Kidney (tissue), 14 donors: Measurements from ENCODE around the gene HAUS6. TPM values are rescaled to one million over a fixed set of nuclear protein-coding genes. Genes with fewer than 3 reads are reported as not detected.
"Not testable (repeated sequence)": the region's sequence is repeated elsewhere in the genome, so short reads cannot be mapped to it uniquely, and the experiment has no call there.

ENCODE experiments used
- DNase-seq, 5 donors: peaks; one replicate each; pipeline ENCODE4 v3.0.0-alpha.2; 2013 to 2020
- FAIRE-seq: peaks from 2 replicates; lab custom pipeline; 2012; peaks lifted over from hg19 to GRCh38; lab: Jason Lieb, UNC
- H3K27ac ChIP-seq, 2 donors: one replicate each; pipeline ENCODE4 v1.7.0; 2013; ENCODE audit warnings: low read depth in 2 of 2, low read length in 2 of 2, inconsistent platforms in 1 of 2
- H3K27me3 ChIP-seq: one replicate; pipeline ENCODE4 v1.7.1; 2013; ENCODE audit warnings: low read length, inconsistent platforms; ENCODE audit not compliant: control insufficient read depth, insufficient read depth
- H3K36me3 ChIP-seq, 3 donors: one replicate each; pipeline versions ENCODE4 v1.7.0 to v1.7.1; 2013; ENCODE audit warnings: low read length in 3 of 3, control low read depth in 1 of 3, inconsistent platforms in 1 of 3; ENCODE audit not compliant: insufficient read depth in 3 of 3, control insufficient read depth in 2 of 3
- H3K4me1 ChIP-seq, 3 donors: one replicate each; pipeline versions ENCODE4 v1.7.0 to v1.7.1; 2013; ENCODE audit warnings: low read length in 3 of 3, inconsistent platforms in 1 of 3, low read depth in 1 of 3; ENCODE audit not compliant: control insufficient read depth in 2 of 3, insufficient read depth in 2 of 3
- H3K4me3 ChIP-seq, 3 donors: one replicate each; pipeline versions ENCODE4 v1.7.0 to v1.8.1; 2013; ENCODE audit warnings: low read length in 3 of 3, control low read depth in 1 of 3, inconsistent platforms in 1 of 3
- H3K9ac ChIP-seq, 3 donors: one replicate each; pipeline versions ENCODE4 v1.7.0 to v1.7.1; 2013; ENCODE audit warnings: low read length in 3 of 3, control low read depth in 1 of 3, inconsistent platforms in 1 of 3
- H3K9me3 ChIP-seq, 3 donors: one replicate each; pipeline versions ENCODE4 v1.7.0 to v1.7.1; 2013; ENCODE audit warnings: low read length in 3 of 3, control low read depth in 1 of 3, inconsistent platforms in 1 of 3; ENCODE audit not compliant: control insufficient read depth in 2 of 3, insufficient read depth in 1 of 3
- intact Hi-C: fragments of 100-400 bp; cut with DNase I; formaldehyde crosslinking; loops from one replicate; pipeline ENCODE4 v1.11.1; 2022
- polyA plus RNA-seq: library from polyadenylated mRNA; stranded (reverse); fragments of 350-450 nt; fragmentation: Illumina TruSeq; extraction: RNeasy Lipid Tissue Mini Kit (QIAGEN cat#74804); gene quantifications from one replicate; pipeline ENCODE4 v1.2.3, GENCODE V29; 2014; ENCODE audit warnings: low read depth, low replicate concordance; ENCODE audit not compliant: insufficient read depth
- total RNA-seq: library from RNA; stranded (reverse); fragmentation: NEBNext Ultra II Directional; extraction: Animal tissue kit (Norgen Biotek cat#: 25700); gene quantifications from one replicate; pipeline ENCODE4 v1.2.1, GENCODE V29; 2021
- TF ChIP-seq, protein P1 (sequence below): IDR thresholded peaks from 3 replicates; pipeline ENCODE4 v1.5.1; 2012; ENCODE audit warnings: mild to moderate bottlenecking, moderate library complexity, borderline replicate concordance; ENCODE audit not compliant: insufficient read depth; ENCODE audit errors: extremely low read depth
- donor health status: control.
- donor health status: control.
- donor health status: control.
- donor health status: control.
- donor health status: control.
- donor health status: DM: yes; HTN: yes; CAD: no.
- donor health status: Normal renal cell carcinoma (clear cell type).

Gene HAUS6
- total and polyA plus RNA-seq, 2 donors from 2014 or later = 1.9 to 7.8 TPM

DNA sequence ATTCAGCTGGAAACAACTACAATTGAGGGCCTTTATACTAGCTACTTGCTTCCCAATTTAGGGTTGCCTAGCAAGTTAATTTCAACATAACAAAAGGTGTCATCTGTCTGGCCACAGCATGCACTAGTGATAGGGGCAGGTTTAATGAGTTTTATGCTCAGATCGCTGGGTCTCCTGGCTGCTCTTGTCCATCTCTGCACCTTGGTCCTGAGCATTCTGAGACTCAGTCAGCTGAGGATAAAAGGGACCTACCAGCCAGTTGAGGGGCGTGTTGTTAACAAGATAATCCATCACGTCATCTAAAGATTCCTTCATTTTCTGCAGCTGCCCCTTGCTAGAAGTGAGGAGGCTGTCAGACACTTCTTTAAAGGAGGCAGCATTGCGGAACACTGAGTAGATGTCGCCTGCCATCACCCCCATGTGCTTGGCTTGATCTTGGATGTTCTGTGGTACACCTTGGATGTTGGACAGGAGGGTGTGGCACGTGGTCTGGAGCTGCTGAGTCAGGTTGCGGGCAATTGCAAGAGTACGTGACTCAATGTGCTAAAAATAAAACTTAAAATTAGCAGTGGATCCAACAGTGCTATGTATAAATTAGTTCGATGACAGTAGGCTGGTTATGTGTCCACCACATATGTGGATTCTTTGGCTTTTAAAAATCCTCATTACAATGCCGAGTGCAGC lies 13.5 kb upstream of the HAUS6 start:
- no peaks in the 10 kb centered on the region for H3K9me3 ChIP-seq
- no peak for FAIRE-seq
- H3K36me3 ChIP-seq = peaks cover 10 to 56% (median 44%) of the 10 kb centered on the region in 3 donors
- intact Hi-C loops = no loop called here
- no peaks in the 10 kb centered on the region for H3K27me3 ChIP-seq
- no peak overlapping the region for H3K4me3 ChIP-seq
- TF ChIP-seq, protein P1, sequence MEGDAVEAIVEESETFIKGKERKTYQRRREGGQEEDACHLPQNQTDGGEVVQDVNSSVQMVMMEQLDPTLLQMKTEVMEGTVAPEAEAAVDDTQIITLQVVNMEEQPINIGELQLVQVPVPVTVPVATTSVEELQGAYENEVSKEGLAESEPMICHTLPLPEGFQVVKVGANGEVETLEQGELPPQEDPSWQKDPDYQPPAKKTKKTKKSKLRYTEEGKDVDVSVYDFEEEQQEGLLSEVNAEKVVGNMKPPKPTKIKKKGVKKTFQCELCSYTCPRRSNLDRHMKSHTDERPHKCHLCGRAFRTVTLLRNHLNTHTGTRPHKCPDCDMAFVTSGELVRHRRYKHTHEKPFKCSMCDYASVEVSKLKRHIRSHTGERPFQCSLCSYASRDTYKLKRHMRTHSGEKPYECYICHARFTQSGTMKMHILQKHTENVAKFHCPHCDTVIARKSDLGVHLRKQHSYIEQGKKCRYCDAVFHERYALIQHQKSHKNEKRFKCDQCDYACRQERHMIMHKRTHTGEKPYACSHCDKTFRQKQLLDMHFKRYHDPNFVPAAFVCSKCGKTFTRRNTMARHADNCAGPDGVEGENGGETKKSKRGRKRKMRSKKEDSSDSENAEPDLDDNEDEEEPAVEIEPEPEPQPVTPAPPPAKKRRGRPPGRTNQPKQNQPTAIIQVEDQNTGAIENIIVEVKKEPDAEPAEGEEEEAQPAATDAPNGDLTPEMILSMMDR = no peak
- no peaks in the 10 kb centered on the region for H3K4me1 ChIP-seq
- H3K9ac ChIP-seq = no peak overlapping the region
- H3K27ac ChIP-seq = no peak overlapping the region
- no peak for DNase-seq

DNA sequence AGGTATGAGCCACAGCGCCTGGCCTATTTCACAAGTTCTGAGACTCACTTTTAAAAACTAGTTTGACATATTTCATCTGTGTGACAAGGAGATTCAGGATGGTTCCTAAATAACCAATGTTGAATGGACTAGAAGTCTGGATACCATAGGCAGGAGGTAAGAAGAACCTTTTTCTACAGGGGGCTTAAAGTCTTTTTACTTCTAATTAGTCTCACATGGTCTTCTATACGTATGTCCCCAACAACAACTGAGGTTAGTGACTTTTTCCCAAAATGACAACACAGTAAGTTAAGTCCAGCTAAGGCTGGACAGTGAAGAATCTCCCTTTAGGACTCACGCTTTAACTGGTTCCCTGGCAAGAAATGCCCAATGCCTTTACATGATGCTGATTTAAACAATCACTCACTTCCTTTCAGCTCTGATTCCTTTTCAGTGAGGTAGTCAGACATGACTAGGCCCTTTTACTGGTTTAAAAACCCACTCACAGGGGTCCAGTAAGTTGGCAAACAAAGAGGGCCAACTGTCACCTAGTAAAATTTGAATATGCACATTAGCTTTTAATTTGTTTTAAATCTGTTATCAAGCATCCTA lies 12.1 kb upstream of the HAUS6 start:
- intact Hi-C loops = no loop called here
- H3K9ac ChIP-seq = no peak overlapping the region
- no peak overlapping the region for H3K4me3 ChIP-seq
- DNase-seq (no peak), FAIRE-seq (no peak)
- peaks cover 8 to 42% (median 32%) of the 10 kb centered on the region in 3 donors for H3K36me3 ChIP-seq
- H3K9me3 ChIP-seq = no peaks in the 10 kb centered on the region
- H3K27ac ChIP-seq = no peak overlapping the region
- TF ChIP-seq, protein P1 = no peak
- no peaks in the 10 kb centered on the region for H3K4me1 ChIP-seq
- H3K27me3 ChIP-seq = no peaks in the 10 kb centered on the region

DNA sequence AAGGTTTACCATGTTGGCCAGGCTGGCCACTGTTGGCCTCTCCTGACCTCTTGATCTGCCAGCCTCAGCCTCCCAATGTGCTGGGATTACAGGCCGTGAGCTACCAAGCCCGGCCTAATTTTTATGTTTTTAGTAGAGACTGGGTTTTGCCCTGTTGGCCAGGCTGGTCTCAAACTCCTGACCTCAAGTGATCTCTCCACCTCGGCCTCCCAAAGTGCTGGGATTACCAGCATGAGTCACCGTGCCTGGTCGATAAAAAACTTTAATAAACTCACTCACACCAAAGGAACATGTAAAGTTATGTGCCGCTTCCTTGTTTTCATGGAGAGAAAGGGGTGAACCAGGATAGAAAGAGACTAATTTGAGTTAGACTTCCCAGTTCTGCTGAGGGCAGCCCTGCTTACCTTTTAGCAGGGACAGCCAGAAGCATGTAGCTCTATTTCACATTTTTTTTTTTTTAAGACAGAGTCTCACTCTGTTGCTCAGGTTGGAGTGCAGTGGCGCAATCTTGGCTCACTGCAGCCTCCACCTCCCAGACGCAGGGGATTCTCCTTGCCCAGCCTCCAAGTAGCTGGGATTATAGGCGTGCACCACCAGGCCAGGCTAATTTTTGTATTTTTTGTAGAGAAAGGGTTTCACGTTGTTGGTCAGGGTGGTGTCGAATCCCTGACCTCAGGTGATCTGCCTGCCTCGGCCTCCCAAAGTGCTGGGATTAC lies 11.4 kb upstream of the HAUS6 start:
- no peak for FAIRE-seq
- DNase-seq = no peak
- no peaks in the 10 kb centered on the region for H3K4me1 ChIP-seq

DNA sequence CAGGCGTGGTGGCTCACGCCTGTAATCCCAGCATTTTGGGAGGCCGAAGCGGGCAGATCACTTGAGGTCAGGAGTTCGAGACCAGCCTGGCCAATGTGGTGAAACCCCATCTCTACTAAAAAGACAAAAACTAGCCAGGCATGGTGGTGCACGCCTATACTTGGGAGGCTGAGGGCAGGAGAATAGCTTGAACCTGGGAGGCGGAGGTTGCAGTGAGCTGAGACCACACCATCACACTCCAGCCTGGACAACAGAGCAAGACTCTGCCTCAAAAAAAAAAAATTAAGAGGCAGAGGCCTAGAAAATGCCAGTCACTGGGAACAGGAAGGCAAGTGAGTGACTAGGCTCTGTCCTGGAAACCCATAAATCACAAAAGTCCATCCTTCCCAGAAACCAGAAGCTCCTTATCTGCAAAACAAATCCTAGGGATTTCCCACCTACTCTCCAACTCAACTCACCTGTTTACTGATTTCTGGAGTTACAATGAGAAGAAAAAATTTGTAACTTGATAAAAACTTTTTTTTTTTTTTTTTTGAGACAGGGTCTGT lies 10.4 kb upstream of the HAUS6 start:
- H3K4me1 ChIP-seq, H3K9ac ChIP-seq, H3K27ac ChIP-seq, intact Hi-C loops, FAIRE-seq, H3K4me3 ChIP-seq, DNase-seq, H3K27me3 ChIP-seq, H3K9me3 ChIP-seq: not testable (repeated sequence)
- peaks cover 3 to 26% (median 21%) of the 10 kb centered on the region in 3 donors for H3K36me3 ChIP-seq

More for the DNA sequence above, 11.4 kb upstream of the HAUS6 start:
- H3K9me3 ChIP-seq = no peaks in the 10 kb centered on the region
- intact Hi-C loops = no loop called here
- TF ChIP-seq, protein P1 = no peak
- H3K27ac ChIP-seq = no peak overlapping the region
- peaks cover 6 to 35% (median 25%) of the 10 kb centered on the region in 3 donors for H3K36me3 ChIP-seq
- H3K4me3 ChIP-seq = no peak overlapping the region
- no peak overlapping the region for H3K9ac ChIP-seq
- no peaks in the 10 kb centered on the region for H3K27me3 ChIP-seq
